ENCODE measurements around the gene POLR3E.

POLR3E gene

DNA sequence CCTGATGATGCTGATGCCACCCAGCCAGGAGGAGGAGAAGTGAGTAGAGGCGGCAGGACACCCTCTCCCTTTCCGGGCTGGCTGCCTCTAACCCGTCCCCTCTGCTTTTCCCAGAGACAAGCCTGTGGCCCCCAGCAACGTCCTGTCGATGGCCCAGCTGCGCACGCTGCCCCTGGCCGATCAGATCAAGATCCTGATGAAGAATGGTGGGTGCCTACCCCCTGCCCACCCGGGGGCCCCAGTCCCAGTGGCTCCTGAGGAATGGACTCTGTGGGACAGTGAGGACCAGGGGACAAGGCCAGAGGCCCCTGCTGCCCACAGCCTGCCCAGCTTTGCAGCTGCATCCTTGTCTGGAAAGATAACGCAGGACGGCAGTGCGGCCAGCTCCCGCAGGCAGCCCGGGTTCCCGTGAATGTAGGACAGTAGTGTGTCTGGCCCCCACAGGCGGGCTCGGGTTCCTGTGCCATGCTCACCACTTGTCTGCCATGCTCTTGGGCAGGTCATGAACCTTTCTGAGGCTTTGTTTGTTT lies 19.9 kb downstream of the POLR3E start:
- DNase-seq (ENCODE audit: low spot score): no peak

DNA sequence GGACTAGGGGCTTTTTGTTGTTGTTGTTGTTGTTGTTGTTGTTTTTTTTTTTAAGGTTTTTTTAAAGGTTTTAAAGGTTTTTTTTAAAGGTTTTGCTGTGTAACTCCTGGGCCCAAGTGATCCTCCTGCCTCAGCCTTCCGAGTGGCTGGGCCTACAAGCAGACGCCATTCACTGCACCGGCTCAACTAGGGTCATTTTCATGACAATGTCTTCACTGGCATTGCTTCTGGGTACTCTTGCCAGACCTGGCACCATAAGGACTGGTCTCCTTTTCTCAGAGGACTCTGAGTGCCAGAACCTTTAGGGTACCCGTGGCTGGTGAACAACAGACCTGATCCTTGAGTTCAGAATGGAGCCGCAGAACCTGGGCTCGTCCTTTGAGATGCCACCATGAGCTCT lies 20.4 kb downstream of the POLR3E start:
- no peak for DNase-seq (ENCODE audit: low spot score)

DNA sequence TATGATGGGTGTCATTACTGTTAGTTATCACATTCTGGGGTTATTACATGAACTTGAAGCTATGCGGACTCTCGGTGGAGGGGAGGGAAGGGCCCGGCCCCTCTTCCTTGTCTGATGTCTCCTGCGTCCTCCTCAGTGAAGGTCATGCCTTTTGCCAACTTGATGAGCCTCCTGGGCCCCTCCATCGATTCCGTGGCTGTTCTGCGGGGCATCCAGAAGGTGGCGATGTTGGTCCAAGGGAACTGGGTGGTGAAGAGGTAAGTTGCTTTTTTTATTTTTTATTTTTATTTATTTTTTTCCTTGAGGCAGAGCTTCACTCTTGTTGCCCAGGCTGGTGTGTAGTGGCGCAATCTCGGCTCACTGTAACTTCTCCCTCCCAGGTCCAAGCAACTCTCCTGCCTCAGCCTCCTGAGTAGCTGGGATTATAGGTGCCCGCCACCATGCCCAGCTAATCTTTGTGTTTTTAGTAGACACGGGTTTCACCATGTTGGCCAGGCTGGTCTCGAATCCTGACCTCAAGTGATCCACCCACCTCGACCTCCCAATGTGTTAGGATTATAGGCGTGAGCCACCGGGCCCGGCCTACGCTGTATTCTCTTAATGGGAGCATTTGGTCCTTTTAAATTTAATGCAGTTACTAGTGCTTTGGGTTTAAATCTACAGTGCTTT lies 21.6 kb downstream of the POLR3E start:
- DNase-seq (ENCODE audit: low spot score): peak; percentile 51

DNA sequence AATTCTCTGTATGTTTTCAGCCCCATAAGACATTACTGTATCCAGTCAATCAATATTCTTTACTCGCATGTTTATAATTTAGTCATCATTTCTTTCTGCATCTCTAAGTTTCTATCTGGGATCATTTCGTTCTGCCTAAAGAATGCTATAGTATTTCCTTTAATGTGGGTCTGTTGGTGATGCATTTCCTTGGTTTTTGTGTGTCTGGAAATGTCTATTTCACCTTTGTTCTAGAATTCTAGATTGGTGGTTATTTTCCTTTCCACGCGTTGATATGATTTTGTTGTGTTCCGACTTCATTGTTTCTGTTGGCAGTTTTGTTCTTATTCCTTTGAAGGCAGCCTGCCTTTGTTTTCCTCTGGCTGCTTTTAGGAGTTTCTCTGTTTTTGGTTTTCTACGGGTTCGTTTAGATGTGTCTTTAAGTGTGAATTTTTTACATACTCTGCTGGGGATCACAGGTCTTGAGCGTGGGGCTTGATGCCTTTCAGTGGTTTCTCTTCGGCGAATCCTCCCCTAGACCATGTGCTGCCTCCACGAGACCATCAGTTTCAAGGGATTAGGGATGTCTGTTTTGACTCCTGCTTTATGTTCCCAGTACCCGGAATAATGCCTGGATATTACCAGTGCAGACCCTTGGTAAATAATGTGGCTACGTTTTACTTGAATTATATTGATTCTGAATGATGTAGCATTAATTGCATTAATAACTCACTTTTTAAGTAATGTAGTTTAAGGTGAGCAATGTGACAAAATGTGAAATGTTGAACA lies 23.5 kb downstream of the POLR3E start:
- no peak for DNase-seq (ENCODE audit: low spot score)

DNA sequence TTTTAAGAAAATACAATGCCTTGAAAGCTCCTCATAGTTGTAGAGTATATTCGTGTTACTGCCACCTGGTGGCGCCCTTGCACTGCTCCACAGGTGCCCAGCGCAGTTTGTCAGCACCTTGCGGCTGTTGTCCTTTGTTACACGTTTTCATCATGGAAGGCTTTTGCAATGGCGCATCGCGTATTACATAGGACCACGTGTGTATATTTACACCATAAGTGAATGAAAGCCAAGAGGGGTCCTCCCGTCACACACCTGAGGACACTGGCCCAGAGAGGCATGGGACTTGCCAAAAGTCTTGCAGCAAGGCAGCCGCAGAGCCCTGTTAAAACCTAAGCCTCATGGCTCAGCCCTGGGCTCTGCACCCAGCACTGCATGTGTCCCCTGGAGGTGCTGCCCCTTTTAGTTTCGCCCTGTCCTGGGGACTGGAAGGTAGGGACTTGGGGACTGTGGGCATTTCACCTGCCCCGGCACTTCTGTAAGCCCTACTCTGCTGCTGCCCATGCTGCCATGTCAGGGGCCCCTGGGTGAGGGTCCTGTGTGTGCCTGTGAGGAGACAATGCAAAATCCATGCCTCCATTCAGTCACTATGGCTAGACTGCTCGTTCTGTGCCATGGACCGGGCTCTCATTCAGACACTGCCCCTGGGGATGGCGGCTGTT lies 24.3 kb downstream of the POLR3E start:
- DNase-seq (ENCODE audit: low spot score): peak; percentile 74

DNA sequence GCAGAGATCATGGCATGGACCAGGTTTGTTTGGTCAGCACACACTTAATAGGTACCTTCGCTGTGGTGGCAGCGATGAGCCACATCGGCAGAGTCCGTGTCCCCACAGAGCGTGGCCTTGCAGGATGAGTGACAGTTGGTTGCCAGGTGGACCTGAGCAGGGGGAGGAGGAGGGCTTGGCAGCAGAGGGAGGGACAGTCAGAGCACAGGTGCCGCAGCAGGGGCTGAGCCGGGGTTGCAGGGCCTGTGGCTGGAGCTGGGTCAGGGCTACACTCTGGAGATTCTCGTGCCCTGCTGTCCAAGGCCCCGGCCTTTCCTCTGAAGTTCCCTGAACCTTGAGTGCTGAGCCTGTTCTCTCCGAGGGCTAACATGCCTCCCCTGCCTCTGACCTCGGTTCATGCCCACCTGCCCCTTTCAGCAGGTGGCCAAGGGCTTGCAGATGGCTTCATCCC lies 24.8 kb downstream of the POLR3E start:
- no peak for DNase-seq (ENCODE audit: low spot score)

DNA sequence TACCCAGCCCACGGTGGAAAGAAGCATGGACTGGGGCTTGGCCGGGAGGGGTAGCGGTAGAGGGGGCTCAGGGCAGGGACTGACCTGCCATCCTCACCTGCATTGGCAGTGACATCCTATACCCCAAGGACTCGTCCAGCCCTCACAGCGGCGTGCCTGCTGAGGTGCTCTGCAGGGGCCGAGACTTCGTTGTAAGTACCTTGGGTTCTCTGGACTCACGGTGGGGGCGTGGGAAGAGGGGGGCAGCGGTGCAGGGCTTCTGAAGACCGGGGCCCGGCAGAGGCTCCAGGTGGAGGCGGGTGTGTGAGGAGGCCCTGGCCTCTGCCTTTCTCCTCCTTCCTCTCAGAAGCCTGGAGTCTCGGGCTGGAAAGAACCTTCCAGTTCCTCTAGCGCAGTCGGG lies 25.5 kb downstream of the POLR3E start:
- no peak for DNase-seq (ENCODE audit: low spot score)

DNA sequence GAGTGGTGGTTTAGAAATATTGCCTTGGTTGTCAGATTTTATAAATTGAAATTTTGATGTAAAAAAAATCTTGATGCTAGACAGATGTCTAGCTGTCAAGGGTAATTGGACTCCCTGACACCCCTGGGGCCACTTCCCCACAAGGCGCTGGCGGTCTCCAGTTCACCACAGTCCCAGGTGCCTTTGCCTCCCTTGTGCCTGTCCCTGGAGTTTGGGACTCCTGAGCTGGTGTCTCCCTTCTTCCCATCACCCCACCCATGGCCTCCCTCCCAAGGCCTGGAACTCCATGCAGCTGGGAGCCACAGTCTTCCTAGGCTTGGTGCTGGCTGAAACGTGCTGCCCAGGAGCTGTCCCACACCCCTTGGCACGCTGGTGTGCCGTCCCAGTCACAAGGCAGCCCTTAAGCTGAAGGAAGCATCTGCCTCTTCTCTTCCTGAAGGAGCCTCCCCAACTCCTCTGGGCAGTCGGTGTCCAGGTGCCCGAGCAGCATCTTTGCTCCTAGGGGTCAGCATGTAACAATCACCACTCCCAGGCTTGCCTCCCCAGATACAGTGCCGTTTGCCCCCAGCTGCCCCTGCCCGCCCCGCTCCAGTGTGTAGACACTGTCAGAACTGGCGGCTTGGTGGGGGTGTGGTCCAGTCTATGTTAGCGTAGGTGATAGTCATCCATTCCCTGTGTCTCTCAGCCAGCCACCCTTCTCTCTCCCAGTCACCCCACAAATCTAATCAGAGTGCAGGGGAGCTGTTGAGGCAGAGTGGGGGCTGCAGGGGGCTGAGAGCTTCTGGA lies 26.2 kb downstream of the POLR3E start:
- no peak for DNase-seq (ENCODE audit: low spot score)

DNA sequence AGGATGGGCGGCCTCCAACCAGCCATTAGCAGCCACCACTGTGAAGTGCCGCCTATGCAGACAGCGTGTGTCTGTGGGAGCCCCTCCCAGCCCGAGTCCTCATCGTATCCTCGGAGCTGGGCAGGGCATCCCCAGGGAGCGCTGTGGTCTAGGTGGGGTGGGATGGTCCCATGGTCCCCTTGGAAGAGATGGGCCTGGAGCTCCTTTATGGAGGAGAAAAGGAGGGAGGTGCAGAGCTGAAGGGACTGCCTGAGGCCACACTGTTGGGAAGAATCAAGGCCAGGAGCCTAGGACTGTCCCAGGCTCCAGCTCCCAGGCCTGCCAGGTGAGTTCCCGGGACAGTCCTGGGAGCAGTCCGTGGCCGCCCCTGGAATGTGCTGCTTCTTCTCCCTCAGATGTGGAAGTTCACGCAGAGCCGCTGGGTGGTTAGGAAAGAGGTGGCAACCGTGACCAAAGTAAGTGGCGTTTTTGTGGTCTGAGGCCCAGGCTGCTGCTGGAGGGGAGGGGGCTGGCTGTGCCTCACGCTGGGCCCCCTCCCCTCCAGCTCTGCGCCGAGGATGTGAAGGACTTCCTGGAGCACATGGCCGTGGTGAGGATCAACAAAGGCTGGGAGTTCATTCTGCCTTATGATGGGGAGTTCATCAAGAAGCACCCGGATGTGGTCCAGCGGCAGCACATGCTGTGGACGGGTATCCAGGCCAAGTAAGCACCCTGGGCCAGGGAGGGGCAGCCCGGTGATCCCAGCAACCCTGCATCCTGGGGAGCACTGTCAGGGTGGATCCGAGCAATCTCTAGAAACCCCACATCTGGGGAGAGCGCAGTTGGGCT lies 27.0 kb downstream of the POLR3E start:
- no peak for DNase-seq (ENCODE audit: low spot score)

DNA sequence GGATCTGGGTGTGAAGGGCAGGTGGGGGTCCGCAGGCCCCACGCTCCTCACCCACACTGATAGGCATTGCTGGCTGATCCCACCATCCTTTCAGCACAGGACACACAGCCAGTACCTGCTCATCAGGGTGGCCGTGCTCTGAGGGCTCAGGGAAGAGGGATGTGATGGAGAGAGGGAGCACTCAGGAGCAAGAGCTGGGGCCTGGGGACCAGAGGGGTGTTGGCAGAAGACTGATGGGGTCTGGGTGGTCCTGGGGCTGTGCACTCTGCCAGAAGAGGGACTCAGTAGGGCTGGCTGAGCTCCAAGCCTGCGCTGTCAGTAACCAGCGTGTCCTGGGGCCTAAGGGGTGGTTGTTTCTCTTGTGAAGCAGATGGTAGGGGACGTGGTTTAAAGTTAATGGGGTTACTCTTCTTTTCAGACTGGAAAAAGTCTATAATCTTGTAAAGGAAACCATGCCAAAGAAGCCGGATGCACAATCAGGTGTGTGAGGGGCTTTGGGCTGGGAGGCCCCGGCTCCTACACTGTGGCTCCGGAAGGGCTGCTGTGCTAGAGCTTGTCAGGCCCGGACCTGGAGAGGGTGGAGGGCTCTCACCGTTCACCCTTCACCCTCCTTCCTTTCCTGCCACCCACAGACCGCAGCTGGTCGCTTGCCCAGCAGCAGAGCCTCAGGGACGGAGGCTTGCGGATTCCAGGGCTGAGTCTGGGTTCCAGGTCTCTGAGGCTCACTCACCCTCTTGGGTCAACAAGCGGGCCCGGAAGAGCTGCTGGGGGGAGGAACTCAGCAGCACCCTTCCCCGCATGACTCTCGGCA lies 27.8 kb downstream of the POLR3E start:
- no peak for DNase-seq (ENCODE audit: low spot score)

DNA sequence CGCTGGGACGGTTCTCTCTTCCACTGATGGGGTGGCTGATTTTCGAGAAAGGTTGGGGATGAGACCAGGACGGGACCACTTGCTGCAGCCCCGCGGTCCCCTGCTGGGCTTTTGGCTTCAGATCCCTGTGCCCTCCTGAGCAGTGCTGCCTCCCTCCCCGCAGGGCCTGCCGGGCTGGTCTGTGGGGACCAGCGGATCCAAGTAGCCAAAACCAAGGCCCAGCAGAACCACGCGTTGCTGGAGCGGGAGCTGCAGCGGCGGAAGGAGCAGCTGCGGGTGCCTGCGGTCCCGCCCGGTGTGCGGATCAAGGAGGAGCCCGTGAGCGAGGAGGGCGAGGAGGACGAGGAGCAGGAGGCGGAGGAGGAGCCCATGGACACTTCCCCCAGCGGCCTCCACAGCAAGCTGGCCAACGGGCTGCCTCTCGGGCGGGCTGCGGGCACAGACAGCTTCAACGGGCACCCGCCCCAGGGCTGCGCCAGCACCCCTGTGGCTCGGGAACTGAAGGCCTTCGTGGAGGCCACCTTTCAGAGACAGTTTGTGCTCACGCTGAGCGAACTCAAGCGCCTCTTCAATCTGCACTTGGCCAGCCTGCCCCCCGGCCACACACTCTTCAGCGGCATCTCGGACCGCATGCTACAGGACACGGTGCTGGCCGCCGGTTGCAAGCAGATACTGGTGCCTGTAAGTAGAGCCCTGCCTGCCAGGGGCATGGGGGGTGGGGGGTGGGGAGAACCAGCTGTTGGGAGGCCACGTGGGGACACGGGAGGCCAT lies 28.6 kb downstream of the POLR3E start:
- no peak for DNase-seq (ENCODE audit: low spot score)

DNA sequence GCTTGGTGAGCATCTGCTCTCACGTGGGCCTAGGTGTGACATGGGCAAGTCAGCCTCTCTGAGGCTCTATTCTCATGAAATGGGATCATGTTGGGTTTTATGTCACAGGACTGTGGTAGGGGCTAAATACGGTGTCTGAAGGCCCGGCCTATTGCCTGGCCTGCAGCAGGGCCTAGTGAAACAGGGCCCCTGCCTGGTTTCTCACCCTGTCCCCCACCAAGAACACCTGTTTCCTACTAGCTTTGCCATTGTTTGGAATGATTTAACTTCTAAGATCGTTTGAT lies 29.1 kb downstream of the POLR3E start:
- no peak for DNase-seq (ENCODE audit: low spot score)

DNA sequence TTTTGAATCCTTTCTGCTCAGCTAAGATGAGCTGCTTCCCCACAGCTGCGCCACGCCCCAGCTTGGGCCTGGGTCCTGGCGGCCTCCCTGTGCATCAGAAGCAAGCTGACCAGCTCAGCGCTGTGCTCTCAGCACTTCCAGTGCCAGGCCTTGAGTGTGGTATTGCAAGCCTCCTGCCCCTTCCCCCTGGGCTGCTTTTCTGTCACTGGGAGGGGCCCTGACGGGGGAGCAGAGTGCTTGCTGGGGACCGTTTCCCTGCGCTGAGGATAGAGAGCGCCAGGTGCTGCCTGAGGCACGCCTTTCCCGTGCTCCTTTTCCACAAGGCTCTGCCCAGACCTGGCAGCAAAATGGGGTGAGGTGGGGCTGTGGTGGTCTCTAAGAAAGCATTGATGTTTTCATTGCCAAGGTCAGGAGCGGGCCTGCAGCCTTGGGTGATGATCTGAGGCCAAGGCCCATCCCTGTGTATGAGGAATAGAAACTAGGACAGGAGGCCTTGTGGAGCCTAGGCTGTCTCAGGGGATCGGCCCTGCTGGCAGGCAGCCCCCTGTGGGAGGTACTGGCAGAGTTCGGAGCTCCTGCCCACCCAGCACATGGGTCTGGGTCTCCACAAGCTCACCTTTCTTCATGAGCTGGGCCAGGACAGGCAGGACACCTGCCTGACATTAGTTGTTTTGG lies 29.7 kb downstream of the POLR3E start:
- DNase-seq (ENCODE audit: low spot score): no peak

DNA sequence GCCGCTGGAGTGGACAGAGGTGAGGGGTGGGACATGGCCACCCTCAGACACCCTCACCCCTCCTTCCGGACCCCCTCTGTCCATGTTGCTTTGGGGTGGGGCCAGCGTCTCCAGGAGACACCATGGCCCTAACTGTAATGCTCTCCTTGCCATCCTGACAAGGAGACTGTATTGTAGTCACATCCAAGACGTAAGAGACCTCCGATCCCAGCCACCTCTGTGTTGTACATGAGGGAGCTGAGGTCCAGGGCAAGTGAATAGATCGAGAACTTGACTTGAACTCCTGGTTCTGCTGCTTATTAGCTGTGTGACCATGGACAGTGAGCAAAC lies 30.2 kb downstream of the POLR3E start:
- DNase-seq (ENCODE audit: low spot score): no peak

DNA sequence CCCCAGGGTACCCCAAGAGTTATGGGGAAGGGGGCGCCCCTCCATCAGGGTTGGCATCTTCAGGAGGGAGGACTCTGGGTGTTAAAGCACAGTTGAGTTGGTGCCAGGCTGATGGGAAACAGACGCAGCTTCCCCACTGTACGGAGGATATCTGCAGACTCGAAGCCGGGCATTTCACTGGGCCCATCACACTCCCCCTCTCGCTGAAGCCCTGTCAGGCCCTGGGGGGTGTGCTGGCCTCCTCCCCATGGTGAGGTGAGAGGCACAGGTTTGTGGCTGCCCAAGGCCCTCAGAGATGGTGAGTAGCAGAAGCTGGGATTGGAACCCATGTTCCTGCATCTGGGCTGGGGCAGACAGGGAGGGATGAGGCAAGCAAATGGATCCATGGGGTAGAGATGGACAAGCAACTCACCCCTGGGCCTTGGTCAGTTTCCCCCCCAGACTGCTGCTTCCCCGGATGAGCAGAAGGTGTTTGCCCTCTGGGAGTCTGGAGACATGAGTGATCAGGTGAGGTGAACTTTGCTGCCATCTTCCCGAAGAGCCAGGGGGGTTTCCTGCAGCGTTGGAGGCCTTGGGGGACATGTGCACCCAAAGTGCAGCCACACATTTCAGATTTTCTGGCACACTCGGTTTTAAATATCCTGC lies 31.0 kb downstream of the POLR3E start:
- DNase-seq (ENCODE audit: low spot score): no peak

DNA sequence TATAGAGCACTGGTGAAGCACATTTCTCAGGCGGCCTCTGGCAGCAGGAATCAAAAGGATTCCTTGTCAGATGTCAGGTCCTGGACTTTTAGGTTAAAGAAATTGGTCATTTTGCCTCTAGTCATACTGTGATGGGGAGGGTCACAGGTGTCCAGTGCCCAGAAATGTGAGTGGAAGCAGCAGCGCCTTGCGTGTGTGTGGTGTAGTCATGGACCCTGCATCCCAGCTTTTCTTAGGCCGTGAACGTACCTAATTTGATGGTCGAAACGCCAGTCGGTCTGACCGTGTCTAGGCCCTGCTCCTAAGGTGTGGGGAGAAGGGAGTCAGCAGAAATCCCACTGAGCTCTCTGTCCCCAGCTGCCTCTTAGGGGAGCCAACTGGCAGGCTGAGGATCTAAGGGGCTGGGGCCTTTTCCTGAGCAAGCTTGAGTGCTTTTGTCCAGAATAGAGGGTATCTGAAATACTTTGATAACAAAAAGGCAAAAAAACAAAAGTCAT lies 32.0 kb downstream of the POLR3E start:
- no peak for DNase-seq (ENCODE audit: low spot score)

DNA sequence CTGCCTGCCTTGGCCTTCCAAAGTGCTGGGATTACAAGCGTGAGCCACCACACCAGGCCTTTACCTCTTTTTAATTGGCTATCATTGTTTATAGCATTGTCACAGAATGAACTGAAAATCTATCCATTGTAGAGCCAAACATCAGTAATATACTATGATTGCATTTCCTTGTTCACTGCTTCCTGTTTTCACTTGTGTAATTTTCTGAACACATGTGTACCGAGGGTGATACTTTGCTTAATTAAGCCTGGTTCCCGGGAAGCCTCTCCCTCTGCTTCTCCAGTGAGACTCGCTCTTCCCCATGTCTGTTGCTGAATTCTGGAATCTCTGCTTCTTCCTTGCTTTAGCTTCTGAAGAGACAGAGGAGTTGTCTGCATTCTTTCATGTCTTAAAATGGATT lies 33.1 kb downstream of the POLR3E start:
- DNase-seq (ENCODE audit: low spot score): no peak

DNA sequence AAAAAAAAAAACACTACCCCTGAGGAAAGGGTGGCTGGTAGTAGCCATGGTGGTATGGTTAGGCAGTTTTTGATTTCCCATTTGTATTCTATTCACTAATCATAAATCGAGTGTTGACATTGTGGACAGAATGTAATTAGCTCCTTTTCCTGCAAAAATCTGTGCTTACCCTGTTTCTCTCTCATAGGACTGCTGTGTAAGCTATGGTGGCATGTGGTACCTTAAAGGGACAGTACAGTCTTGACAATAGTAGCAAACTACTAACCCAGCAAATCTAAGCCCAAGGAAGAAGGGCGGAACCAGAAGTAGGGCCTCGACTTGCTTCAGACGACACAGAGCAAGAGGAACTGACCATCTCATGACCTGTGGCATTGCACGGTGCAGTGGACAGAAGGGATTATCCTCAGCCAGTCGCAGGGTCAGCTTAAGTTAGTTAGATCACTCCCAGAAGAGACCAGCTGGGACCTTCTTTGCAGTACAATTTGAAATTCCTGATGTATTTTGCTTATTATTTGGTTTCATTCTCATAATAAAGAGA lies 36.3 kb downstream of the POLR3E start:
- DNase-seq (ENCODE audit: low spot score): no peak

Measured in germinal center (tissue), 1 donor.